NCI-H2107 treated with DMSO at 0.1 percent for 48 hours (cell line): ENCODE results near the gene TNFRSF11A.

ENCODE experiments used
- DNase-seq: peaks from one replicate; lab custom pipeline; 2025; ENCODE audit not compliant: unreplicated experiment; lab: John Stamatoyannopoulos, UW

The TNFRSF11A gene

GRCh38 chr18:62324917-62325805, at the start of gene TNFRSF11A:
TSS of gene TNFRSF11A (plus strand) at chr18:62325310. CDS start at chr18:62325353, 43 bp downstream.
- DNase-seq: peak; percentile 28

GRCh38 chr18:62277045-62277444, 48.1 kb upstream of the TNFRSF11A start:
- DNase-seq: no peak

- DNase-seq: peak; percentile 77
These were observed 45.5 kb upstream of the TNFRSF11A start for GRCh38 chr18:62279561-62279960.

GRCh38 chr18:62280058-62280457, 45.1 kb upstream of the TNFRSF11A start:
- no peak for DNase-seq

- DNase-seq: no peak
These were observed 44.3 kb upstream of the TNFRSF11A start for GRCh38 chr18:62280786-62281185.

GRCh38 chr18:62281684-62282083, 43.4 kb upstream of the TNFRSF11A start:
- no peak for DNase-seq

- DNase-seq: no peak
These were observed 42.9 kb upstream of the TNFRSF11A start for GRCh38 chr18:62282188-62282629.

- DNase-seq: no peak
These were observed 40.5 kb upstream of the TNFRSF11A start for GRCh38 chr18:62284637-62285036.

GRCh38 chr18:62285281-62285680, 39.8 kb upstream of the TNFRSF11A start:
- no peak for DNase-seq

- DNase-seq: no peak
These were observed 37.1 kb upstream of the TNFRSF11A start for GRCh38 chr18:62287781-62288664.

- DNase-seq: no peak
These were observed 36.5 kb upstream of the TNFRSF11A start for GRCh38 chr18:62288665-62289008.

GRCh38 chr18:62289047-62289446, 36.1 kb upstream of the TNFRSF11A start:
- DNase-seq: no peak

- no peak for DNase-seq
These were observed 31.0 kb upstream of the TNFRSF11A start for GRCh38 chr18:62294073-62294472.

GRCh38 chr18:62300359-62300963, 24.6 kb upstream of the TNFRSF11A start:
- no peak for DNase-seq

- no peak for DNase-seq
These were observed 23.8 kb upstream of the TNFRSF11A start for GRCh38 chr18:62301322-62301721.

- DNase-seq: no peak
These were observed 12.3 kb upstream of the TNFRSF11A start for GRCh38 chr18:62312851-62313250.

- DNase-seq: no peak
These were observed 6.6 kb upstream of the TNFRSF11A start for GRCh38 chr18:62318228-62319180.

- DNase-seq: no peak
These were observed 3.9 kb upstream of the TNFRSF11A start for GRCh38 chr18:62321201-62321600.

GRCh38 chr18:62323483-62324180, 1.5 kb upstream of the TNFRSF11A start:
- DNase-seq: no peak
